AG04450 (cell line): Measurements from ENCODE around the gene ITGA5. TPM values are rescaled to one million over a fixed set of nuclear protein-coding genes. Genes with fewer than 3 reads are reported as not detected.

Experiments
- CTCF ChIA-PET: fragments of 300-600, 350-600 bp; formaldehyde crosslinking; extraction: SDS; loops from one replicate; lab custom pipeline; 2022; ENCODE audit warnings: antibody characterized with exemption, inconsistent platforms; lab: Charles Lee
- POLR2A ChIA-PET: fragments of 350-600 bp; formaldehyde crosslinking; extraction: SDS; loops from one replicate; lab custom pipeline; 2021; ENCODE audit warnings: antibody characterized with exemption, inconsistent platforms; lab: Yijun Ruan, JAX
- DNase-seq: peaks from one replicate; pipeline ENCODE4 v3.0.0-alpha.2; 2011; ENCODE audit warnings: low read depth, low spot score
- H3K27ac ChIP-seq: one replicate; pipeline ENCODE4 v1.5.1; 2012; ENCODE audit warnings: low read depth, low read length, control low read depth
- H3K27me3 ChIP-seq: one replicate; pipeline ENCODE4 v1.6.0; 2012; ENCODE audit warnings: low read length; ENCODE audit not compliant: control insufficient read depth, insufficient read depth
- H3K4me3 ChIP-seq: 2 replicates; pipeline ENCODE4 v1.5.1; 2011; ENCODE audit warnings: mild to moderate bottlenecking, low read depth, low read length, control low read depth
- H3K9me3 ChIP-seq: 2 replicates; pipeline ENCODE4 v1.5.1; 2012; ENCODE audit warnings: low read length; ENCODE audit not compliant: control insufficient read depth, insufficient read depth
- polyA plus RNA-seq: library from polyadenylated mRNA; depleted of rRNA; stranded (reverse); fragments of >200 nt; gene quantifications from 2 replicates; pipeline ENCODE4 v1.2.3, GENCODE V29; 2011
- TF ChIP-seq, protein P1 (sequence below): IDR thresholded peaks from 2 replicates; pipeline ENCODE4 v1.5.1; 2011; ENCODE audit warnings: low read depth, low read length, control low read depth, inconsistent platforms

The ITGA5 gene
- polyA plus RNA-seq, 1 experiment: 160 TPM

DNA sequence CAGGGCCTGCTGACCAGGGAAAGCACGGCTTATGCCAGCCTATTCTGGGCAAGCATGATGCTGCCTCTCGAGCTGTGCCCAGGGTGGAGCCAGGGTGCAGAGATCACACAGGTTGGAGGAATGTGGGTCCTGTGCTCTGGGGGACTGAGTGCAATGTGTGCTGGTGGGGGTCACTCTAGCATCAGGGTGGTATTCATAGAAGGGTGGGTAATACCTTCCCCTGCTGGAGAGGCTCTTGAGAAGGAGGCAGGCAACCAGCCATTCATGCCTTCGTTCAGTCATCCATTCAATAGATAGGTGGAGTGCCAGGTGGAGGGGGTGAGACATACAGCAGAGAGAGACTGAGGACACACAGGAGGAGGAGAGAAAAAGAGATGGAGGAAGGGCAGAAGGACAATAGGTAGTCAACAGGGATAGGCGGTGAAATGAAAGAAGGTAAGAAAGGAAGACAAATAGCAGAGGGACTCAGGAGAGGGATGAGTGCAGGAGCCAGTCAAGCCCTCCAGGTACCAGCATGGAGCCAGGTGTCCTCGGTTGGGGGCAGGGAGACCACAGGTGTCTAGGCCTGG lies 29.4 kb downstream of the ITGA5 start:
- H3K9me3 ChIP-seq: no peaks in the 10 kb centered on the region
- TF ChIP-seq, protein P1, sequence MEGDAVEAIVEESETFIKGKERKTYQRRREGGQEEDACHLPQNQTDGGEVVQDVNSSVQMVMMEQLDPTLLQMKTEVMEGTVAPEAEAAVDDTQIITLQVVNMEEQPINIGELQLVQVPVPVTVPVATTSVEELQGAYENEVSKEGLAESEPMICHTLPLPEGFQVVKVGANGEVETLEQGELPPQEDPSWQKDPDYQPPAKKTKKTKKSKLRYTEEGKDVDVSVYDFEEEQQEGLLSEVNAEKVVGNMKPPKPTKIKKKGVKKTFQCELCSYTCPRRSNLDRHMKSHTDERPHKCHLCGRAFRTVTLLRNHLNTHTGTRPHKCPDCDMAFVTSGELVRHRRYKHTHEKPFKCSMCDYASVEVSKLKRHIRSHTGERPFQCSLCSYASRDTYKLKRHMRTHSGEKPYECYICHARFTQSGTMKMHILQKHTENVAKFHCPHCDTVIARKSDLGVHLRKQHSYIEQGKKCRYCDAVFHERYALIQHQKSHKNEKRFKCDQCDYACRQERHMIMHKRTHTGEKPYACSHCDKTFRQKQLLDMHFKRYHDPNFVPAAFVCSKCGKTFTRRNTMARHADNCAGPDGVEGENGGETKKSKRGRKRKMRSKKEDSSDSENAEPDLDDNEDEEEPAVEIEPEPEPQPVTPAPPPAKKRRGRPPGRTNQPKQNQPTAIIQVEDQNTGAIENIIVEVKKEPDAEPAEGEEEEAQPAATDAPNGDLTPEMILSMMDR: no peak
- no peak overlapping the region for H3K4me3 ChIP-seq
- DNase-seq: no peak
- CTCF ChIA-PET: interaction anchor here (1.1 to 1.5 kb wide), 3 partner anchors 9 to 50 kb away, joined by 3 to 10 read pairs (median 5); no protein-coding TSS in a partner anchor
- POLR2A ChIA-PET: no interaction called here
- no peak overlapping the region for H3K27ac ChIP-seq
- no peaks in the 10 kb centered on the region for H3K27me3 ChIP-seq

GRCh38 chr12:54389134-54389508 lies 29.9 kb downstream of the ITGA5 start:
- no peaks in the 10 kb centered on the region for H3K27me3 ChIP-seq
- no peaks in the 10 kb centered on the region for H3K9me3 ChIP-seq
- DNase-seq: no peak
- no peak overlapping the region for H3K4me3 ChIP-seq
- TF ChIP-seq, protein P1: no peak
- POLR2A ChIA-PET: no interaction called here
- no peak overlapping the region for H3K27ac ChIP-seq
- CTCF ChIA-PET: no interaction called here

- ChIA-PET POLR2A (no interaction called here), CTCF (interaction anchor here (1.2 to 11.6 kb wide), 3 partner anchors 9 to 18 kb away, joined by 8 to 212 read pairs (median 12); no protein-coding TSS in a partner anchor)
- H3K4me3 ChIP-seq: no peak overlapping the region
- TF ChIP-seq, protein P1: no peak
- H3K27me3 ChIP-seq: no peaks in the 10 kb centered on the region
- no peaks in the 10 kb centered on the region for H3K9me3 ChIP-seq
- no peak for DNase-seq
- no peak overlapping the region for H3K27ac ChIP-seq
Measured at GRCh38 chr12:54388237-54389133, 30.6 kb downstream of the ITGA5 start.

- no peaks in the 10 kb centered on the region for H3K27me3 ChIP-seq
- no peak for DNase-seq
- no peak overlapping the region for H3K4me3 ChIP-seq
- TF ChIP-seq, protein P1: no peak
- POLR2A ChIA-PET: no interaction called here
- H3K9me3 ChIP-seq: no peaks in the 10 kb centered on the region
- CTCF ChIA-PET: interaction anchor here (1.5 to 11.6 kb wide), 4 partner anchors 13 to 173 kb away, joined by 5 to 212 read pairs (median 7); no protein-coding TSS in a partner anchor
- H3K27ac ChIP-seq: no peak overlapping the region
Measured at GRCh38 chr12:54387114-54387467, 32.0 kb downstream of the ITGA5 start.
